Superior temporal gyrus (tissue), 1 donor: ENCODE data around the gene FNDC3A.
"Not testable (repeated sequence)": the region's sequence is repeated elsewhere in the genome, so short reads cannot be mapped to it uniquely, and the experiment has no call there.

Experiments used
- DNase-seq: peaks from one replicate; pipeline ENCODE4 v3.0.0-alpha.2; 2016; ENCODE audit errors: extremely low spot score

The FNDC3A gene

DNA sequence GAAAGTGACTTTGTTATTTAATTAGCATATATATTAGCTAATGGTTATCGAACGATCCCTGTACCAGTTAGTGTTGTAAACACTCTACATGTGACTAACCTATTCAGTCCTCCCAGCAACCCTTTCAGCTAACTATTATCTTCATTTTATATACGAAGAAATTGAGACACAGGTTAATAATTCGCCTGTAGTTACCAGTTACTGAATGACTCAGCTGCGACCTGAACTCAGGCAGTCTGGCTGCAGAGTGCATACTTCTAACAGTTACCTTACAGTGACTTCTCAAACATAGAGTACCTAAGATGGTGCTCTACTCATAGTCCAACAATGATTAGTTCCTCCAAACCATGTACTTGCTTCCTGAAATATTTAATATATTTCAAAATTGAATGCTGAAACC is 117.7 kb downstream of the FNDC3A start:
- DNase-seq = no peak

DNA sequence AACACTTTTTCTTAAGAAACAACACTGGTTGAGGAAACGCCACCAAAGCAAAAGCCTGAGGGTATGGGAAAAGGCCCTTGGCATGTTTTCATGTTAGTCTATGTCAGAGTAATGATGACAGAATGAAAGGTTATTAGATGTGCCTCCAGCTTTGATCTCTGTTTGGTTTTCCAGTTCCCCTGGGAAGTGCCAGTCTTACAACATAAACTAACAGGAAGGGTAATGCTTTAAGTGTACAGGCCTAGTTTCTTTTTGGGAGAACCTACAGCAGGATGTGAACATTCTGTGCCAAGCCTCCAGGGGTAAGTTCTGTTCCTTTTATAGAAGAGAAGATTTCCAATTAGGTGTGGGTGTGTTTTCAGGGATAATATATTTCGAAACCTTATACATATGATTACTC is 121.7 kb downstream of the FNDC3A start:
- no peak for DNase-seq

DNA sequence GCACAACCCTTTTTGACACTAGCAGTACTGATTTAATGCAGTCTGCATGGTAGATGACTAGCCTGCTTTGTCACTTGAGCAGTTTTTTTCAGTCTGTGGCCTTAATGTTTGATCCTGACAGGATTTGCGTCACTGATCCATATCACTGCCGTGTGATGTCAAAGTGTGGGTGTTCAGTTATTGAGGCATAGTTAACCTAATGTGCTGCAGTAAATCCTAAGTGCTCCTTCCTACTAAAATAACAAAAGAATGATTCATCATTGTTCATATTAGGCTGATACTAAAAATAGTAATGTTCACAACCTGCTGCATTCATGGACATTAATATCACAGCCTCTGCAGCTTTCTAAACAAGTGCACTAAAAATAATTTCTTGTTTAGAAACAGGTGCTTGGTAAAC is 122.5 kb downstream of the FNDC3A start:
- no peak for DNase-seq

DNA sequence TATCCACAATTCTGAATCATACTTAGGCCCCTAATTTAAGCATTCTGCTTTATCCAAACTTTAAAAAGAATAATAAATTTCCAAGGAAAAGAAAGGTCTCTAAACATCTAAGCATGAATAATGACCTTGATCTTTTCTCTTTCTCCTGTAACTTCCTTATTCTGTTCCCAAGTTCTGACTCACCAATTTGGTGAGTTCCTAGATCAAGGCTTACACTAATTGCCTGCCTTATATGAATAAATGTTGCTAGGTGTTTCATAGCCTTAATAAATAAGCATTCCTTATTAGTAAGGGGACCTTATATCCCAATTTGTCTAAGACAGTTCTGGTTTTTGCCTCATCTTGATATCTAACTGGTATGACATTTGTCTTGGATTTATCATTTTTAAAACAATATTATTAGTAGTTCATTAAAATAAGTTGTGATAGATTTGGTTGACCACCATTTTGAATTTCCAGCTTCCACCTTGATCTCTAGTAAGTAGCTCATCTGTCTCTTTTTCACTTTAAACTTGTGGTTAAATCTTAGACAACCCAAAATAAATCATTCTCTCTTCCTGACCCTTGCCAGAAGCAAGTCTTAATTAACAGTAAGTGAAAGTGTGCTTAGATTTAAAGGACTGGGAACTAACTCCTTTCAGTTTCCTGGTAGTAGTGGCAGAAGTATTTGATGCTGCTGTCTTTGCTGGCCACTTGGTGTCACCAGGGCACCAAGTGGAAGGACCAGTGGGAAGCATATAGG is 123.2 kb downstream of the FNDC3A start:
- DNase-seq = no peak

DNA sequence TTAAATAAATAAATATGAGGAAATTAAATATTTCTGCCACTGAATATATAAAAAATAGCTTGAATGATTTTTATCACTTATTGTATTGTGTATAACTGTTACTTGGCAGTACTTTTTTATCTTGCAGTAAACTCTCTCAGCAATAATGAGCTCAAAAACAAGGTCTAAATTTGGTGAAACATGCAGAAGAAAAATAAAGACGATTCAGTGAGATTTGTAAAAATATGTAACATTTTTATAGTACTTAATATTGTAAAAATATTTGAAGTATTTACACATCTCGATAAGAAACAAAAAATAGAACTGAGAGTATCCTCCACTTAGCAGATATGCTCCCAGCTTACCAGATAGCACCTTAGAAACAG is 123.8 kb downstream of the FNDC3A start:
- DNase-seq = no peak

DNA sequence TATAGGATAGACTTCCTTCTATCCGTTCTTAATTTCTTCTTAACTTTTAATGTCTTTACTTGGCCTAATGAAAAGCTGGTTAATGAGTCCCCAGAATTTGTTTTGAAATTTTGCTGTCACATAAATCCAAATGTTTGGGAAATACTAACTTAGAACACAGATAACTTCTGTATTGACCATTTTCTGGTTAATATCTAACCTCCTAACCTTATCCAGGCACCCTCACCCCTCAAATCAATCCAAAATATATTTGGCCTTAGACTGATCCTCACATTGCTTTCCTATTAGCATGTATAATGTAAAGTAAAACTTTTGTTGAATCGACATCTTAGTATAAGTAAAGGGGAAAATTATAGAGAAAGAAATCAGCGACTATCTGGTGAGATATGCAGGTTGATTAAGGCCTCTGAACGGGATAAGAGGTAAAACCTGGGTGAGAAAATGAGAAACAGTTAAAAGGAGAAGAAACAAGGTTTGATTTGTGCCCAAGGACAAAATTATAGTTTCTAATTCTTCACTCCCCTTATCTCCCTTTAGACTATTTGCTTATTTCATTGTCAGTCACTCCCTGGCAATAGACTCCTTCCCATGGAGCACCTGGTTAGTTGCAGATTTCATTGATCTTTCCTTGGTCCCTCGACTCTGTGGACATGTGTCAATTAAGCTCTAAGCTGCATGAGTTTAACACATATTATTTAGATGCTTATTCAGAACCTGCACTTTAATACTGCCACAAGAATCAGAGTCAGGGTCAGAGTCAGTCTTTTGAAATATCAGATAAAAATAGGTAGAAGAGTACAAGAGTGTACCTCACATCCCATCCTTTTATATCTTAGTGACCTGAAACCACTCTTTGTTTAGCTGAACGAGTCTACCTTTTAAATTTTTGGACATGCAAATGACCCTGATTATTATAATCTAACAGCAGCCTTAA is 125.2 kb downstream of the FNDC3A start:
- no peak for DNase-seq

DNA sequence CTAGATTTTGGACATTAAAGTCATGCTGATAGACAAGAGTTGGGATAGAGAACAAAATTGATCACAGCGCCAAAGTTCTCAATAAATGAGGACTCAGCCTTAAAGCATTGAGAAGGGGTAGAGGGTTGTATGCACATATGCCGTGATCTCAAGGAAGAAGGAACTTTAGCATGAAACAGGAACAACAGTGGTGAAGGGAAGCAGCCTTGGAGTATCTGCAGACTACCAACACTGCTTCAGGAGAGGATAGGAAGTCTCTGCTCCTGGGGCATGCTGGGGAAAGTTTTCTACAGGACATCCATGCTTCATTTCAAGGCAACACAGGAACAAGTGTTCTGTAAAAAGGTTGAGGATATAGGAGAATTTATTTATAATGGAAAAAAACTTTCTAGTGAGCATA is 132.5 kb downstream of the FNDC3A start:
- no peak for DNase-seq

DNA sequence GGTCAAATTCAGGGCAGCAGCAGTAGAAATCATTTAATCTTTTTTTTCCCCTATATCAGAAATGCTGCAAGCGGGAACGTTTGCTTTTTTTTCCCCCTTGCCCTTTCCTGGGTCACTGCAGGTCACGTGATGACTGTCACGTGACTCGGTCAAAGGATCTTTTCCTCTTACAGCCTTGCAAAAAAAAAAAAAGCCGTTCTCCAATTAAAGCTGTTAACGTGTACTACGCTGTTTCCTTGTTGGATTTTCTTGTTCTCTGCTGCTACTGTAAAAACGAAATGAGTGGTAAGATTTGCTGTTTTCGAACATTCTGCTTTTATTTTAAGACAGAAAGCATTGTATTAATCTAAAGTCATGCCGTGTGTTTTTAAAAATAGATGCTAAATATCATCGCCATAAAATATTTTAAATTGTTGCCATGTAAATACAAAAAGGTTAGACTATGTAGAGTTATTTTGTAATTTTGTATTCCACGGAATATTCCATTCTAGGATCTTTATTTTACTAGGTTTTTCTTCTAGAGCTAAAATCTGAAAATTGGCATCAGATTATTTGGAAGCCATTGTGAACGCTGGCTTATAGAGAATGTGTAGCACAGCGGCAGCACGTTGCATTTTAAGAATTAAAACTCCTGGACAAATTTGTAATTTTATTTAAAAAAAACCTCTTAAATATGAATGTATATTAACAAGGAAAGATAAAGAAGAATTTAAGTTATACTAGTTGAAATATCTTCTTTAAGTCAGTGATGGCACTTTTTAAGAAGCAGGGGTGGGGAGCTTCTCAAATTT is 134.6 kb downstream of the FNDC3A start:
- peak; percentile 96 for DNase-seq

DNA sequence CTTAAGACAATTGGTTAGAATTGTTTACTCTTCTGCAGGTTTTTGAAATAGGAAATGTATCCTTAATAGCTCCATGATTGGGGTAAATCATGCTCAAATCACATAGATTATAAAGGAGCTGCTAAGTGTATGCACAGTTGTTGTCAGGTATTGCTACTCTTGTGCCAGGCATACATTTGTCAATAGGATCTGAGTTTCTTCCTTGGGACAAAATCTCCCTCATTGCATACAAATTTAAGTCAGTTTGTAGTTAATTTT is 135.1 kb downstream of the FNDC3A start:
- no peak for DNase-seq

DNA sequence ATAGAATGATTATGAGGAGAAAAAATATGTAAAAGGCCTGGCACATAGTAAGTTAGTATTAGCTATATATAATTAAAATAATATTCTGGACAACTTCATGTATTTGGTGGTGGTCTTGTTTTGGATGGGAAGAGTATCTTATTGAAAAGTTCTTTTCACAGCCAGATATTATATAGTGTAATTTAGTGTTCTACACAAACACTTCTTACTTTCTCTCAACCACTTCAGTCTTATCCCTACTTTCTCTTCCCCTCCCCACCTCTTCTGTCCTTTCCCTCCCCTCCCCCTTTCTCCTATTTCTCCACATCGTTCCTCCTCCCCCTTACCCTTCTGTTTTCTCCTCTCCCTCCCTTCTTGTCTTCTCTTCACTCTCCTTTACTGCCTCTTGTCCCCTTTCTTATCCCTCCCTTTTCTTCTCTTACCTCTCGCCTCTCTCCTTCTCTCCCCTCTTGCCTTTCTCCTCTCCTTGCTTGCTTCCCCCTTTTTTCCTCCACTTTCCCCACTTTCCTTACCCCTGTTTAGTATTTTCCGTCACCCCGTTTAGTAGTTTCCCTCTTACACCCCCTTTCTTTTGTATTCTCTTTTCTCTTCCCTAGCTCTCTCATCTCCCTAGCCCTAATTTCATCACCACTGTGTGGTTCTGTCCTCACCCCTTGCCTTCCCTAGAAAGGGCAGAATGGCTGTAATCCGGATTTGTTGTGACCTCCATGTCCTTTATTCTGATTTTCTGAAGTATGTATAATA is 137.2 kb downstream of the FNDC3A start:
- DNase-seq = no peak

DNA sequence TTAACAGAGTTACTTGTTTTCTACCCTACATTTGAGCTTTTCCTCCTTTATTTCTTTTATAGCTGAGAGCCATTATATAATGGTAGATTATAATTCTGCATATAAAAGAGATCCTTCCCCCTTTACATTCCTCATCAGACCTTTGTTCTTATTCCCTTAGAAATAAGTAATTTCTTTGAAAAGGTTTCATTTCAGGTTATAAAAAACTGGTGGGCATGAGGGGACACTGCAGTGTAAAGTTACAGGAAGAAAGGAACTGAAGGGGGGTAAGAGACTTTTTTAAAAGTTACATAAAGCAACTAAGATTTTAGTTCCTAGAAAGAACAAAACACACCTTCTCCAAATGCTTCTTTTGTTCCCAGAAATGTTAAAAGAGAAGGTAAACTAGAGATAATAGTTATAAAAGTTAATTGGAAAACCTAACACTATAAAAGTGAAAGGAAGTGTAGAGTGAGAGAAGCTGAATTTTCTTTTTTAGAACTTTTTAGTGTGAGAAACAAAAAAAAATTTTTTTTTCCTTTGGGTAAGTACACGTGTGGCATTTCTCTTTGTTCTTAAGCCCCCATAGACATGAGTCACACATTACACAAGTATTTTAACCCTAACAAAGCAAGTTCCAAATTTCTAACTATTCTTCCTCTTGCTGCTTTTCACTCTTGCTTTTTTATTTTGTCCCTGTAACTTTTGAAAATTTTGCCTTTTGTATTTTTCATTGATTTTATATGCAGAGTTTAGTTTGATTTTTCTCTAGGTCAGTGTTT is 138.0 kb downstream of the FNDC3A start:
- no peak for DNase-seq

DNA sequence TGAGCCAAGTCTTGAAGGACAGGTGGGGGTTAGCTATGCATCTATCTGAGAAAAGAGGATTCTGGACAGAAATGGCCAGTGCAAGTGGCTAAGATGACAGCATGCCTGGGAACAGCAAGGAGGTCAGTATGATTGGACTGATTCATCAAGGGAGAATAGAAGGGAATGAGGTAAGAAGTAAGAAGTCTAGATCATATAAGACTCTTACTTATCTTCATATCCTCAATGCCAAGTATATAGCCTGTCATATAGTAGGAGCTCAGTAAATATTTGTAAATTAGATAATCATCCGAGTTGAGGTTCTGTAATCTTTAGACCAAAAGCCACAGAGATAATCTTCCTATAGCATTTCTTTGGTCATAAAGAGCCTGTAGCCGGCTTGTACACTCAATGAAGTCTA is 141.2 kb downstream of the FNDC3A start:
- DNase-seq = no peak

DNA sequence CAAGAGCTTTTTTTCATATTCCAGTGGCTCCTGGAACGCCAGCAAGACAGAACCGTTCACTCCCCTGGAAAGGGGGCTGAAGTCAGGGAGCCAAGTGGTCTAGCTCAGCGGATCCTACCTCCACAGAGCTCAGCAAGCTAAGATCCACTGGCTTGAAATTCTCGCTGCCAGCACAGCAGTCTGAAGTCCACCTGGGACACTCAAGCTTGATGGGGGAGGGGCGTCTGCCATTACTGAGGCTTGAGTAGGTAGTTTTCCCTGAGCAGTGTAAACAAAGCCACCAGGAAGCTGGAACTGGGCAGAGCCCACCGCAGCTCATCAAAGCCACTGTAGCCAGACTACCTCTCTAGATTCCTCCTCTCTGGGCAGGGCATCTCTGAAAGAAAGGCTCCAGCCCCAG is 142.7 kb downstream of the FNDC3A start:
- DNase-seq = not testable (repeated sequence)

DNA sequence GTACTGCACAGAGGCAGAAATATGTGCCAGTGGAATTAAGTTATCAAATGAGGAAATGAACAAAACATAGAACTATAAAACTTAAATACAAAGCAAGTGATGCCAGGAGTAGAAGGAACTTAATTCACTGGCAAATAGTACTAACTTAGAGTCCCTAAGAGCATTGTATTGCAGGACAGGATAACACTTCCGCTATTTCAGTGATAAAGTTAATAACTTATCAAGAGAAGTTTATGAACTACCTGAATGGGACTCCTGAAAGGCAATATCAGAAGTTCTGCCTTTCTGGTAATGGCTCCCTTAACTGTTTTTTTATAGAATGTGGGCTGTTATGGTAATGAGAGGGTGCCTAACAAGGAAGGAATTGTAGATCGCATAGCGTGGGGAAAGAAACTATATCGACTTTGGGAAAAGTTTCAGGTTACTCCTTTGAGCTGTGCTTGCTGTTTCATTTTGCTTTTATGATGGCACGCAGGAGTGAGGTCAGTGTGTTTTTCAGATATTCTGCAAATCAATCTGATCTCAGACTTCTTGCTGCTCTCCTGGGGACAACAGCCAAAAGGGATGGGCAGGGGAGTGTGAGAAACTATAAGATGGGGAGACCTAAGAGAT is 149.1 kb downstream of the FNDC3A start:
- no peak for DNase-seq

DNA sequence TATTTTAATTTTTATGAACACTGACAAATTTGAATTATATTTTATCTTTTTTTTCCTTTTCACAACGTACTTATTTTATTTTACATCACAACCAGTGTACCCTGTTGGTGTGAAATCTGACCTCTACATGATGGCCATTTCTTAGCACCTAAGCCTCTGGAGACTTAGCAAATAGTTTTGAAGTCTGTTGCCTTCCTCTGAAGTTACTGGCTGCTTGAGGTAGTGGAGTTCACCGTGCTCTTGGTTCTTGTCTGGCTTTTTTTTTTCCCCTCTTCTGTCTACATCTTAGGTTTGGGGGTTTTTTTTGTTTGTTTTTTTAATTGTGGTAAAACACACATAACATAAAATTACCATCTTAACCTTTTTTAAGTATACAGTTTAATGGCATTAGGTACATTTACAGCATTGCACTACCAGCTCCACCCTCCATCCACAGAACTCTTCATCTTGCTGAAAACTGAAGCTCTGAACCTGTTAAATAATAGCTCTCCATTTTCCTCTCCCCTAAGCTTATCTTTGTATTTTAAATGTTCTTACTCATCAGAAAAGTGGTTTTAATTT is 150.3 kb downstream of the FNDC3A start:
- no peak for DNase-seq

DNA sequence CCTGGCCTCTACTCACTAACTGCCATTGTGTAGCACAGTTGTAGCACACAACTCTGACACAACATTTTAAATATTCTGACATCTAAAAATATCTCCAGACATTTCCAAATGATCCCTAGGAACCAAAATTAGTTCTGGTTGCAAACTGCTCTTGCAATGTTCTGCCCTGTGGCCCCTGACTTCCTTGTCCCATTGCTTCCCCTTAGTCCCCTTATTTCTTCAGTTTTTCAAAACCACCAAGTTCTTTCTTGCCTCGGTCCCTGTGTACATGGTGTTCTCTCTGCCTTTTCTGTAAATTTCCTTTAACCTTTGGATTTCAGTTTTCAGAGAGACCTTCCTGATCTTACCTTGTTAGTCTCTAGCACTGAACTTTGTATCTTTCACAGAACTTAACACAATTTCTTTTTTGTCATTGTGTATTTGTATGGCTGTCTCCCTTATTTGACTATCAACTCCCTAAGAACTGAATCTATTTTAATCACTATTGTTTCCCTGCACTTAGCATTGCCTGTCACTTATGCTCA is 156.8 kb downstream of the FNDC3A start:
- no peak for DNase-seq

DNA sequence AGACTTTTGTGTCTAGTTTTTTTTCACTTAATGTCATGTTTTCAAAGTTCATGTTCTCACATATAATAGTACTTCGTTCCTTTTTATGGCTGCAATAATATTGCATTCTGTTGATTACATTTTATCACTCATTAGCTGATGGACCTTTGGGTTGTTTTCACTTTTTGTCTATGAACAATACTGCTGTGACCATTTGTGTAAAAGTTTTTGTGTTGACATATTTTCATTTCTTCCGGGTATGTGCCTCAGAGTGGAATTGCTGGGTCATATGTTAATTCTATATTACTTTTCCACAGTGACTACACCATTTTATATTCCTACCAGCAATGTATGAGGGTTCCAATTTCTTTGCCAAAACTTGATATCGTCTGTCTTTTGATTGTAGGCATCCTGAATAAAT is 158.6 kb downstream of the FNDC3A start:
- DNase-seq = no peak

DNA sequence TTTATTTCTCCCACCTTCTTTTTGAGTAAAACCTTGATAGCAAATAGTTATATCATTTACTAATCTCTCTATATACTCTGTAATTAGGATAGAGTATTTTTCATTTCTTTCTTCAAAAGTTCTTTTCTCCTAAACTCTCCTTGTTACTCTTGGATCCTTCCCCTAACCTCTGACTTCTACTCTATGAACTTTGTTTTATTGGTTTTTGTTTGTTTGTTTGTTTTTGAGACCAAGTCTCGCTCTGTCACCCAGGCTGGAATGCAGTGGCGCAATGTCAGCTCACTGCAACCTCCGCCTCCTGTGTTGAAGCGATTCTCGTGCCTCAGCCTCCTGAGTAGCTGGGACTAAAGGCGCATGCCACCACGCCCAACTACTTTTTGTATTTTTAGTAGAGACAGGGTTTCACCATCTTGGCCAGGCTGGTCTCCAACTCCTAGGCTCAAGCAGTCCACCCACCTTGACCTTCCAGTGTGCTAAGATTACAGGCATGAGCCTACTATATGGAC is 161.5 kb downstream of the FNDC3A start:
- DNase-seq = not testable (repeated sequence)

DNA sequence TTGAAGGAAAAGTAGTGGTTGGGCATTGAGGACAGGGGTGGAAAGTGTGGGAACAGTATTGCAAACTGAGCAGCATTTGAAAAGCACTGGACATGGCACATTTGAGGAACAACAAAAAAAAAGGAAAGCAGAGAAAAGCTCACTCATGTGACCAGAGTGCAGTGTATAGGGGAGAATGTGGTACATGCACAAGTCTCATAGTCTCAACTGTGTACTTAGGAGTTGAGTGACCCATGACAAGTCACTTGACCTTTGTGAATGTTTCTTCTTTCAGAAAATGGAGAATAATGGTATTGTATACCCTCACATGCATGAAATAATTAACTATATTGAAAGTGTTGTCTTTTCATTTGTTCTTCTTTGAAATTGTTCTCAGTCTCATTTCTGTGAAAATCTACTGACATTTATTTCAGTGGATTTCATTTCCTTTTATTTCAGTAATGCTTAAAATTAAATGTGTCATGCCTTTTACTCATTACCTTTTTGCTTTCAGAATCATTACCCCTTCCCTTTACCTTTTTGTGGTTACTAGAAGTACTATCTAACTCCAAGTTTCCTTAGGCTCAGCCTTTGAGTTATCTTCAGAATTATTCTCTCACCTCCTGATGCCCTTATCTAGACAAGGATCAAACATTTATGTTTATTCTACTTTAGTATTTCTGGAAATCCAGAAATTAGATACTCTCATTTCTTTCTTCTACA is 165.3 kb downstream of the FNDC3A start:
- peak; percentile 4 for DNase-seq
